ENCODE data around the gene LGMN.
"Not testable (repeated sequence)": the region's sequence is repeated elsewhere in the genome, so short reads cannot be mapped to it uniquely, and the experiment has no call there.

LGMN gene

GRCh38 chr14:92724516-92725340 is 23.7 kb downstream of the LGMN start:
- DNase-seq: no peak

GRCh38 chr14:92719890-92720323 is 28.5 kb downstream of the LGMN start:
- DNase-seq: no peak

- DNase-seq: no peak
These were observed 29.0 kb downstream of the LGMN start for GRCh38 chr14:92719421-92719820.

- no peak for DNase-seq
These were observed 29.8 kb downstream of the LGMN start for GRCh38 chr14:92718664-92719063.

GRCh38 chr14:92717571-92718042 is 30.8 kb downstream of the LGMN start:
- no peak for DNase-seq

GRCh38 chr14:92716131-92716530 is 32.3 kb downstream of the LGMN start:
- no peak for DNase-seq

GRCh38 chr14:92714739-92715307 is 33.6 kb downstream of the LGMN start:
- DNase-seq: not testable (repeated sequence)

- no peak for DNase-seq
These were observed 35.8 kb downstream of the LGMN start for GRCh38 chr14:92712654-92713051.

- DNase-seq: no peak
These were observed 36.3 kb downstream of the LGMN start for GRCh38 chr14:92711976-92712653.

GRCh38 chr14:92710001-92710341 is 38.5 kb downstream of the LGMN start:
- DNase-seq: no peak

GRCh38 chr14:92709340-92710000 is 39.0 kb downstream of the LGMN start:
- DNase-seq: no peak

- no peak for DNase-seq
These were observed 42.0 kb downstream of the LGMN start for GRCh38 chr14:92706386-92706785.

GRCh38 chr14:92704821-92705220 is 43.6 kb downstream of the LGMN start:
- no peak for DNase-seq

GRCh38 chr14:92704036-92704804 is 44.2 kb downstream of the LGMN start:
- DNase-seq: no peak

- DNase-seq: no peak
These were observed 44.9 kb downstream of the LGMN start for GRCh38 chr14:92703516-92703915.

GRCh38 chr14:92702441-92702918 is 45.9 kb downstream of the LGMN start:
- DNase-seq: no peak

GRCh38 chr14:92701826-92702225 is 46.6 kb downstream of the LGMN start:
- DNase-seq: no peak

- DNase-seq: no peak
These were observed 50.0 kb downstream of the LGMN start for GRCh38 chr14:92698393-92698792.

- no peak for DNase-seq
These were observed 52.1 kb downstream of the LGMN start for GRCh38 chr14:92696366-92696765.

GRCh38 chr14:92695562-92695961 is 52.9 kb downstream of the LGMN start:
- no peak for DNase-seq

- DNase-seq: no peak
These were observed 53.6 kb downstream of the LGMN start for GRCh38 chr14:92694807-92695206.

GRCh38 chr14:92693998-92694795 is 54.2 kb downstream of the LGMN start:
- DNase-seq: peak; percentile 64
